Transverse colon (tissue), 4 donors: ENCODE measurements around the gene AGAP9. TPM values are rescaled to one million over a fixed set of nuclear protein-coding genes. Genes with fewer than 3 reads are reported as not detected.
"Not testable (repeated sequence)": the region's sequence is repeated elsewhere in the genome, so short reads cannot be mapped to it uniquely, and the experiment has no call there.

Source experiments
- DNase-seq: peaks from one replicate; pipeline ENCODE4 v3.0.0-alpha.2; 2019
- H3K27ac ChIP-seq, 4 donors: fragments of 200-600 bp; sonication (generic); 2 replicates each; pipeline ENCODE4 v1.5.1; 2016 to 2018; ENCODE audit warnings: inconsistent platforms in 4 of 4
- H3K27me3 ChIP-seq: fragments of 200-600 bp; sonication (generic); 2 replicates; pipeline ENCODE4 v1.5.1; 2017; ENCODE audit warnings: inconsistent platforms
- H3K36me3 ChIP-seq, 4 donors: fragments of 200-600 bp; sonication (generic); 2 replicates each; pipeline ENCODE4 v1.5.1; 2017 to 2019; ENCODE audit warnings: inconsistent platforms in 4 of 4
- H3K4me1 ChIP-seq, 4 donors: fragments of 200-600 bp; sonication (generic); 2 replicates each; pipeline ENCODE4 v1.5.1; 2017 to 2020; ENCODE audit warnings: inconsistent platforms in 4 of 4
- H3K4me3 ChIP-seq, 4 donors: fragments of 200-600 bp; sonication (generic); 1 replicate in 1 of 4; 2 replicates in 3 of 4; pipeline versions ENCODE4 v1.5.1 to v1.6.1; 2017 to 2019; ENCODE audit warnings: inconsistent platforms in 4 of 4
- H3K9me3 ChIP-seq, 2 donors: fragments of 200-600 bp; sonication (generic); 2 replicates each; pipeline ENCODE4 v1.5.1; 2017 to 2019; ENCODE audit warnings: inconsistent platforms in 2 of 2
- WGBS, 2 donors: methylation state at CpG; one replicate each; pipeline ENCODE4 v1.1.5; 2018; ENCODE audit warnings: low coverage in 1 of 2; 5-methylcytosine and 5-hydroxymethylcytosine counted together
- in situ Hi-C, 4 donors: fragments of 200-750 bp; cut with MboI; loops; one replicate each; pipeline versions ENCODE4 v1.15.0 to v1.15.1; 2017; ENCODE audit warnings: low sequenced_read_pairs in 3 of 4, low pct_ligation_motif_present in 1 of 4, low pct_unique_long_range_greater_than_20kb in 1 of 4
- intact Hi-C: fragments of 100-400 bp; cut with DNase I; formaldehyde crosslinking; loops from one replicate; pipeline ENCODE4 v1.15.1; 2023; ENCODE audit warnings: low total_unique reads
- total RNA-seq, 4 donors: library from RNA; depleted of rRNA; stranded (reverse); fragments of >200 nt; gene quantifications; one replicate each; pipeline ENCODE4 v1.1.0, GENCODE V29; 2016

Gene AGAP9
- total RNA-seq, 4 donors from 2014 or later: 2.0 to 18.6 (median 12.4) TPM

DNA sequence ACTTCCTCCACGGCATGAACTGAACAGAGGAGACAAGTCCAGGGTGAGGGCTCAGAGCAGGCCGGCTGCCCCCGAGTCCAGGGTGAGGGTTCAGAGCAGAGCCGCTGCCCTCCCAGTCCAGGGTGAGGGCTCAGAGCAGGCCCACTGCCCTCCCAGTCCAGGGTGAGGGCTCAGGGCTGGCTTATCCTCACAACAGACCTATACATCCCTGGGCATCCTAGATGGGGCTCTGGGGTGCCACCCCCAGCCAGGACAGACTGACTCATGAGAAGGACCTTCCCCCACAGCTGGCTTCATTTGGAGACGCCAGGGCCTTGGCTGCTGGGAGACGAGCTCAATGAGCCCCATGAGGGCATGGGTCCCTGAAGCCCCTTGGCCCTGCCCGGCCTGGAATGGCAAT lies 33.8 kb downstream of the AGAP9 start:
- intact Hi-C loops, in situ Hi-C loops, H3K27ac ChIP-seq, H3K4me3 ChIP-seq, H3K36me3 ChIP-seq, H3K9me3 ChIP-seq, H3K27me3 ChIP-seq, DNase-seq, H3K4me1 ChIP-seq: not testable (repeated sequence)
- WGBS, 2 donors: 80% methylated on average over 1 of the region's 7 CpGs; no CpG with 5 or more reads in 1 of the 2 donors

DNA sequence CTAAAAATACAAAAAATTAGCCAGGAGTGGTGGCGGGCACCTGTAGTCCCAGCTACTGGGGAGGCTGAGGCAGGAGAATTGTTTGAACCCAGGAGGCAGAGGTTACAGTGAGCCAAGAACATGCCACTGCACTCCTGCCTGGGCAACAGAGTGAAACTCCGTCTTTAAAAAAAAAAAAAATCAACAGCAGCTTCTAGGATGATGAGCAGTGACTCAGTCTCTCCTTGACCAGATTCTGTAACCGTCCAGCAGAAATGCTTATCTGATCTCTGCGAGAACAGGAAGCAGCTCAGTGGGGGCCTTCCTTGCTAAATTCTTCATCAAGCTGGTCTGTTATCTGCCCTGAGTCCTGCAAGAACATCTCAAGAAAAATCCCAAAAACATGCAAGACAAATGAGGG lies 37.5 kb downstream of the AGAP9 start:
- in situ Hi-C loops, H3K4me3 ChIP-seq, H3K4me1 ChIP-seq, H3K36me3 ChIP-seq, DNase-seq, H3K27ac ChIP-seq, H3K9me3 ChIP-seq, H3K27me3 ChIP-seq, intact Hi-C loops: not testable (repeated sequence)
- WGBS, 2 donors: 86% methylated on average over 2 of the region's 4 CpGs; no CpG with 5 or more reads in 1 of the 2 donors

DNA sequence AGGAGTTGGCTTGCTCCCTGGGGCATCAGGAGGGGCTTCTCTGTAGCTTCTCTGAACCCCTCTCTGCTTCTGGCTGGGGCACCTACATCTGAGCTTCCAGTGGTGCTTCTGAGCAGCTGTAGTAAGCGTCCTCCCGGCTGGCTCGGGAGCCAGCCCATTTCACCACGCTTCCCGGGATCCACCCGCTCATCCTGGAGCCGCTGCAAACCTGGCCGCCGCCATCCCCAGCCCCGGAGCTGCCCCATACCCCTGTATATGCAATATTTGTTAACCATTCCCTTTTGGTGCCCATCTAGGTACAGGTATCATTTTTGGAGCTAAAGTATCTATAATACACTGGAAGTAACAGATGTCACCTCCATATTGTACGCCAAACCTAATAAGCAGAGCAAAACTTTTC lies 38.7 kb downstream of the AGAP9 start:
- DNase-seq, H3K4me1 ChIP-seq, intact Hi-C loops, H3K36me3 ChIP-seq, H3K27ac ChIP-seq, H3K27me3 ChIP-seq, H3K4me3 ChIP-seq, in situ Hi-C loops, H3K9me3 ChIP-seq: not testable (repeated sequence)
- 94 to 100% methylated on average over 1 to 9 of the region's 11 CpGs for WGBS, 2 donors

DNA sequence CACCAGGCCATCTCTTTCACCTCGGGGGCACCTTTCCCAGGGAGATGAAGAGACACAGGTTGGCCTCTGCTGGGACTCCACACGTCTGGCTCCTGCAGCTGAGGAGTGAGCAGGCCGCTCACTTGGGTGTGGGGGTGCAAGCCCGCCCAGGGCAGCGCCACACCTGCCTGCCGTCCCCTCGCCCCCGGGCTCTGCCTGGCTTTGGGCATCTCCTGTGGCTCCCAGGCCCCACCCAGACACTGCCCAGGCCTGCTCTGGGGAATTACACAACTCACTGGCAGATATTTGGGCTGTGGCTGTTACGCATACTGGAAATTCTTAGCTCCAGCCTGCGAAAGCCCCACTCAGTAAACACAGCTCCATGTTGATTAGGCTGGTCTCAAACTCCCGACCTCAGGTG lies 39.5 kb downstream of the AGAP9 start, which contains the start of gene ANXA8:
Gene ANXA8 (minus strand): TSS at position 193 of the 400 bp plus-strand sequence. CDS start 182 bp downstream, at position 11.
- H3K36me3 ChIP-seq, H3K9me3 ChIP-seq, H3K4me3 ChIP-seq, intact Hi-C loops, H3K27ac ChIP-seq, H3K27me3 ChIP-seq, in situ Hi-C loops, DNase-seq, H3K4me1 ChIP-seq: not testable (repeated sequence)
- WGBS, 2 donors: 93% methylated on average over 2 of the region's 11 CpGs; no CpG with 5 or more reads in 1 of the 2 donors

DNA sequence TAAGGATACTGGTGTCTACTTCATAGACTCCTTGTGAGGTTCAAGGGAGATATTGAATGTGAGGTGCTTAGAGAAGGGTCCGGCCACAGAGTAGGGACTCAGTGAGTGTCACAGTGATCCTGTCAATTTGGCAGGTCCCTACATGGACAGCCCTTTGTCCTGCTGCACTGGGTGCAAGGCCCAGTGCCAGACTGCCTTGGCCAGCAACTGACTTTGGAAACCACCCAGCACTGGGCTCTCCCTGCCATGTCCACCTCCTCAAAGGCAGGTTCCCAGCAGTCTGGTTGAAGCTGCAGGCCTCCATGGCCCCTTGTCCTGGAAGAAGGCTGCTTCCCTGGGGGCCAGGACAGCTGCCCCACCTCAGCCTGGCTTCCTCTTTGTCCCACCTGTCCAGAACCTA lies 41.1 kb downstream of the AGAP9 start:
- H3K36me3 ChIP-seq, H3K4me3 ChIP-seq, H3K27me3 ChIP-seq, in situ Hi-C loops, H3K27ac ChIP-seq, H3K9me3 ChIP-seq, H3K4me1 ChIP-seq, DNase-seq, intact Hi-C loops: not testable (repeated sequence)
- no CpG with 5 or more reads among the region's 1 CpG for WGBS, 2 donors

DNA sequence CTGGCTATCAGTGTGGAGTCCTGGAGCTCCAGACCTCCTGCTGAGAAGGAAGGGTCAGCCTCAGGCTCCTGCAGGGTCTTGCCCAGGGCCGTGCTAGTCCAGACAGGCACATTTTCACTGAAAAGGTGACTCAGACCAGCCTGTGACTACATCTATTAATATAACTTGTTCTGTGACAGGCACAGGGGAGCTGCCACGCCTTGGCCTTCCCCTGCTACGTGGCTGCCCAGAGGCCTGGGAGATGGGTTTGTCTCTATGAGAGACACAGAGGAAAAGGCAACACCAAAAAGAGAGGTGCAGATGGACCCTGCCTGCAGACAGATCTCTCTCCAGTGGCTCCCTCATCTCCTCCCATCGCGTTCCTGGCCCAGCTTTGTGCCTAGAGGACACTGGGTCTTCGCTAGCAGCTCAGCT lies 41.7 kb downstream of the AGAP9 start:
- H3K36me3 ChIP-seq, H3K4me1 ChIP-seq, H3K27ac ChIP-seq, in situ Hi-C loops, H3K27me3 ChIP-seq, H3K4me3 ChIP-seq, H3K9me3 ChIP-seq, DNase-seq, intact Hi-C loops: not testable (repeated sequence)
- 73% methylated on average over 5 of the region's 6 CpGs; no CpG with 5 or more reads in 1 of the 2 donors for WGBS, 2 donors

DNA sequence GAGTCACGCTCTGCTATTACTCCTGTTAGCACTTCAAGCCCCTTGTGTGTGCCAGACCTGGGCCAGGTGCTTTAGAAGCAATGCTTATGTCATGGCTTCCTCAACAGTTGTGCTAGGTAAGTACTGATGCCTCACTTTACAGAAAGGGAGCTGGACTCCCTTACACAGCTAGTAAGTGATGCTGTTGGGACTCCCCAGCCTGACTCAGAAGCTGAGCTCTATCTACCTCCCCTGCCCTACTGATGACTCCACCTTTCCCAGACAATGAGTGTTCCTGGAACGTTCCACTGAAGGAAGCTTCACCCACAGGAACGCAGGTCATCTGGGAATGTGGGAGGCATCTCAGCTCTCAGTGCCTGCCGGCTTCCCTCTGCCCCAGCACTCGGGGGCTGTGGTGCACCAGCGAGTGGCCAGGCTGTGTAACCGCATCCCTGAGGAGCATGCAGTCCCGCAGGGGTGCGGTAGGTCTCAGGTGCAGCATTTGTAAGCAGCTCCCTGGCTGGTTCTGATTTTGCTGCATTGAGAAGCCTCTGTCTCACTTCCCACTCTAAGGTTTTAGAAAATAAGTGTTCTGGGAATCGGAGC lies 42.2 kb downstream of the AGAP9 start:
- H3K27ac ChIP-seq, H3K36me3 ChIP-seq, H3K9me3 ChIP-seq, H3K4me3 ChIP-seq, DNase-seq, H3K27me3 ChIP-seq, intact Hi-C loops, in situ Hi-C loops, H3K4me1 ChIP-seq: not testable (repeated sequence)
- WGBS, 2 donors: no CpG with 5 or more reads among the region's 10 CpGs

DNA sequence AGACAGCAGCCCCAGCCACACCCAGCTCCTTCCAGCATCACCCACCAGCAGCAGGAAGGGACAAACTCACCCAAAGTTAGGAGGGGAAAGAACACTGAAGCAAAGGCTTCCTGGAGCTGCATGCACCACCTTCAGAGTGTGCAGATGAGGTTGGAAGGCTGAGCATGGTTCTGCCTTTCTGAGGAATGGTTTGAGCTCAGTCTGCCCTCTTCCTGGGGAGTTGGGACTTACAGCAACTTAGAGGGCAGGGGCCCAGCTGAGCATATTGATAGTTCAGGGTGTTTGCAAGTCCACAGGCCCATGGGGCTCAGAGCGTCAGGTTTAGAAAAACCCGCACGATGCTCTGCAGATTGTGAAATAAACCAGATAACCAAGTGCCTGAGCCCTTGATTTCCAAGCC lies 43.3 kb downstream of the AGAP9 start:
- no CpG with 5 or more reads among the region's 3 CpGs for WGBS, 2 donors
- H3K27me3 ChIP-seq, intact Hi-C loops, DNase-seq, H3K27ac ChIP-seq, in situ Hi-C loops, H3K9me3 ChIP-seq, H3K4me3 ChIP-seq, H3K4me1 ChIP-seq, H3K36me3 ChIP-seq: not testable (repeated sequence)

DNA sequence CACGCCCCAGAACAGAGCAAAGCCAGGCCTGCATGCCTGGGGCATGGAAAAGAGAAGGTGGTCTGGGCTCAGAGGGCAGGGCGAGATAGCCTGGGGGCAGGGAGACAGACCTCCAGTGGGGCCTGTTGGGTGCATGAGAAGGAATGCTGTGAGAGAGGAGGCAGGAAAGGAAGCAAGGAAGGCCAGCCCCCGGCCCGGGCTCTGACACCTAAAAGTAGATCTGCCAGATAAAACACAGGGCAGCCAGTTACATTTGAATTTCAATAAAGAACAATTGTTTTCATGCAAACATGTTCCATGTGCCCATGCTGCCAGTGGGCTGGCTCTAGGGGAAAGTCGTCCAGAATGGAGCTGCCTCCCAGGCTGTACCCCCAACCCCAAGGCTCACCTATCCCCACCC lies 45.3 kb downstream of the AGAP9 start:
- intact Hi-C loops: not testable (repeated sequence)

DNA sequence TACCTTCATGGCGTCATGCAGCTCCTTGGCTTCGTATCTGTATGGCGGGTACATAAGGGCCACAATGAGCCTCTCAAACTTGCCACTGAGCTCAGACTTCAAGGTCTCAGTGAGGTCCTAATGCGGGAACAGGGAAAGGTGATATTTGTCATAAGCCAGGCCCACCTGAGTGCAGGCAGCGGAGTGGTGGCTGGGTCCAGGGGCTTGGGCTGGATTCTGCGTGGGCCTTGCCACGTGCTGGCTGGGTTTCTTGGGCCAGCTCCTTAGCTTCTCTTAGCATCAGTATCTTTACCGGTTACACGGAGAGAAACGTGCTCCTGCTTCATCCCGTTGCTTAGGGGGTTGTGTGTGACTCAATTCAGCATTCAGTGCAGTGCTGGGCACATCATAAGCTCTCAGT lies 46.4 kb downstream of the AGAP9 start:
- H3K27ac ChIP-seq, H3K9me3 ChIP-seq, in situ Hi-C loops, H3K4me1 ChIP-seq, H3K36me3 ChIP-seq, DNase-seq, H3K27me3 ChIP-seq, H3K4me3 ChIP-seq, intact Hi-C loops: not testable (repeated sequence)
- WGBS, 2 donors: 94% methylated on average over 6 of the region's 11 CpGs; no CpG with 5 or more reads in 1 of the 2 donors

More for the DNA sequence above, 45.3 kb downstream of the AGAP9 start:
- H3K4me3 ChIP-seq, H3K27me3 ChIP-seq, in situ Hi-C loops, H3K9me3 ChIP-seq, DNase-seq, H3K4me1 ChIP-seq, H3K27ac ChIP-seq, H3K36me3 ChIP-seq: not testable (repeated sequence)
- WGBS, 2 donors: 65% methylated on average over 3 of the region's 5 CpGs; no CpG with 5 or more reads in 1 of the 2 donors

DNA sequence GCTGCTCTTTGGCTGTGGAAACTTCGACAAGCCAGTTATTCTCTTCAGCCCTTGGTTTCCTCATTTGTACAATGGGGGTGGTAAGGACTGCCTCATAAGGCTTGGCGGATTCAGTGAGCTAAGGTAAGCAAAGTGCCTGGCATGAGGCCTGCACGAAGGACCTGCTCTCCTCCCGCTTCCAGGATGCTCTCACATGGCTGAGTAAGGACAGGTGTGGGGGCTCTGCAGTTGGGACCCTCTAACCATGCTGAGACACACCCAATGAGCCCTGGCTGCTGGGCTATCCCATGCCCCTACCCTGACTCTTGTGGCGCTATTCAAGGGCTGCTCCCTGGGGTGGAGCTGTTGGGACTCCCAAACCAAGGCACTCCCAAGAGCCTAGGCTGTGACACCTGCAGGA lies 48.3 kb downstream of the AGAP9 start:
- 100% methylated on average over 3 of the region's 5 CpGs; no CpG with 5 or more reads in 1 of the 2 donors for WGBS, 2 donors
- intact Hi-C loops, H3K36me3 ChIP-seq, H3K9me3 ChIP-seq, H3K27me3 ChIP-seq, H3K4me1 ChIP-seq, in situ Hi-C loops, DNase-seq, H3K4me3 ChIP-seq, H3K27ac ChIP-seq: not testable (repeated sequence)
